Hematopoietic multipotent progenitor cell treated with erythropoietin and hydrocortisone succinate and interleukin-3 and kit ligand, for 15 days (in vitro differentiated cells): ENCODE data around the gene ZNF750.

Source experiments
- DNase-seq: peaks from one replicate; pipeline ENCODE4 v3.0.0-alpha.2; 2015; ENCODE audit warnings: low spot score

ZNF750 gene

GRCh38 chr17:82835122-82835521 lies 4.7 kb downstream of the ZNF750 start:
- no peak for DNase-seq

GRCh38 chr17:82832881-82833475 lies 6.8 kb downstream of the ZNF750 start:
- DNase-seq = no peak

- DNase-seq = no peak
Measured at GRCh38 chr17:82832411-82832810, 7.4 kb downstream of the ZNF750 start.

GRCh38 chr17:82831818-82832200 lies 8.0 kb downstream of the ZNF750 start:
- DNase-seq = no peak

GRCh38 chr17:82831041-82831817 lies 8.6 kb downstream of the ZNF750 start:
- no peak for DNase-seq

- DNase-seq = no peak
Measured at GRCh38 chr17:82830249-82830661, 9.6 kb downstream of the ZNF750 start.

- no peak for DNase-seq
Measured at GRCh38 chr17:82828875-82829487, 10.8 kb downstream of the ZNF750 start.

- no peak for DNase-seq
Measured at GRCh38 chr17:82826956-82827355, 12.9 kb downstream of the ZNF750 start.

- no peak for DNase-seq
Measured at GRCh38 chr17:82826211-82826610, 13.6 kb downstream of the ZNF750 start.

- no peak for DNase-seq
Measured at GRCh38 chr17:82825540-82826124, 14.2 kb downstream of the ZNF750 start.

GRCh38 chr17:82823004-82823403 lies 16.8 kb downstream of the ZNF750 start:
- no peak for DNase-seq

GRCh38 chr17:82822281-82822680 lies 17.5 kb downstream of the ZNF750 start:
- no peak for DNase-seq

- DNase-seq = no peak
Measured at GRCh38 chr17:82821554-82821953, 18.3 kb downstream of the ZNF750 start.

GRCh38 chr17:82820278-82821251 lies 19.3 kb downstream of the ZNF750 start:
- no peak for DNase-seq

- DNase-seq = no peak
Measured at GRCh38 chr17:82817947-82818346, 21.9 kb downstream of the ZNF750 start.

GRCh38 chr17:82816358-82816757 lies 23.5 kb downstream of the ZNF750 start:
- no peak for DNase-seq

- DNase-seq = no peak
Measured at GRCh38 chr17:82815790-82816305, 24.0 kb downstream of the ZNF750 start.

- no peak for DNase-seq
Measured at GRCh38 chr17:82815354-82815753, 24.5 kb downstream of the ZNF750 start.

- no peak for DNase-seq
Measured at GRCh38 chr17:82814834-82815233, 25.0 kb downstream of the ZNF750 start.

- DNase-seq = no peak
Measured at GRCh38 chr17:82813299-82814051, 26.3 kb downstream of the ZNF750 start.

GRCh38 chr17:82812601-82813000 lies 27.2 kb downstream of the ZNF750 start:
- DNase-seq = no peak
